Esophagus squamous epithelium (tissue), 4 donors: ENCODE results near the gene FHOD3.

ENCODE experiments used
- CTCF ChIP-seq, 6 experiments: fragments of 450-650 bp in 4 of 6; fragments of 200-600 bp in 2 of 6; sonication (generic) in 2 of 6; IDR thresholded peaks; one replicate each; pipeline ENCODE4 v1.5.1; 2016 to 2019; ENCODE audit warnings: antibody characterized with exemption in 6 of 6, mild to moderate bottlenecking in 4 of 6, moderate library complexity in 4 of 6
- POLR2A ChIP-seq, 4 donors: fragments of 450-650 bp; IDR thresholded peaks; one replicate each; pipeline ENCODE4 v1.6.1; 2017; ENCODE audit warnings: antibody characterized with exemption in 4 of 4, mild to moderate bottlenecking in 4 of 4, moderate library complexity in 3 of 4

GRCh38 chr18:36448384-36449290 lies 151.1 kb downstream of the FHOD3 start:
- TF ChIP-seq CTCF (IDR thresholded peaks at IDR 0.05) (no peak), POLR2A (IDR thresholded peaks at IDR 0.05) (no peak)
